Lower leg skin (tissue), 4 donors: Measurements from ENCODE around the gene LRRC9. TPM values are rescaled to one million over a fixed set of nuclear protein-coding genes. Genes with fewer than 3 reads are reported as not detected.
"Not testable (repeated sequence)": the region's sequence is repeated elsewhere in the genome, so short reads cannot be mapped to it uniquely, and the experiment has no call there.

Experiments used
- DNase-seq, 2 donors: peaks; one replicate each; pipeline ENCODE4 v3.0.0-alpha.2; 2019; ENCODE audit warnings: low spot score in 2 of 2
- H3K4me3 ChIP-seq: fragments of 200-600 bp; sonication (generic); 2 replicates; pipeline ENCODE4 v1.5.1; 2017; ENCODE audit warnings: mild to moderate bottlenecking, low read depth; ENCODE audit not compliant: poor library complexity, severe bottlenecking
- CTCF ChIP-seq, 3 donors: fragments of 450-650 bp; IDR thresholded peaks; one replicate each; pipeline ENCODE4 v1.5.1; 2016; ENCODE audit warnings: antibody characterized with exemption in 3 of 3, mild to moderate bottlenecking in 3 of 3, moderate library complexity in 2 of 3
- POLR2A ChIP-seq, 2 donors: fragments of 450-650 bp; IDR thresholded peaks; one replicate each; pipeline ENCODE4 v1.6.1; 2016 to 2017; ENCODE audit warnings: antibody characterized with exemption in 2 of 2, mild to moderate bottlenecking in 1 of 2, moderate library complexity in 1 of 2
- WGBS, 2 donors: methylation state at CpG; one replicate each; pipeline ENCODE4 v1.1.5; 2018; 5-methylcytosine and 5-hydroxymethylcytosine counted together
- intact Hi-C: fragments of 100-400 bp; cut with DNase I; formaldehyde crosslinking; loops from one replicate; pipeline ENCODE4 v1.15.0; 2023; ENCODE audit warnings: low total_unique reads
- total RNA-seq, 4 donors: library from RNA; depleted of rRNA; stranded (reverse); fragments of >200 nt; gene quantifications; one replicate each; pipeline ENCODE4 v1.1.0, GENCODE V29; 2016

Gene LRRC9
- total RNA-seq, 4 donors from 2014 or later, result not detected

- no peak overlapping the region for H3K4me3 ChIP-seq
- intact Hi-C loops, result no loop called here
- WGBS, 2 donors, result 61 to 68% methylated on average over 1 of the region's 1 CpG
- no peak for DNase-seq
- no peak for TF ChIP-seq CTCF (IDR thresholded peaks at IDR 0.05)
- no peak for TF ChIP-seq POLR2A (IDR thresholded peaks at IDR 0.05)
Measured at GRCh38 chr14:60014402-60014801, 94.5 kb downstream of the LRRC9 start.

- TF ChIP-seq CTCF (IDR thresholded peaks at IDR 0.05) (no peak), POLR2A (IDR thresholded peaks at IDR 0.05) (no peak)
- no peak overlapping the region for H3K4me3 ChIP-seq
- WGBS, 2 donors, result 79 to 81% methylated on average over 2 of the region's 2 CpGs
- intact Hi-C loops, result no loop called here
- DNase-seq, result no peak
Measured at GRCh38 chr14:60021619-60022018, 101.7 kb downstream of the LRRC9 start.

GRCh38 chr14:60025571-60025970 is 105.6 kb downstream of the LRRC9 start:
- no peak overlapping the region for H3K4me3 ChIP-seq
- no peak for DNase-seq
- intact Hi-C loops, result no loop called here
- TF ChIP-seq CTCF (IDR thresholded peaks at IDR 0.05) (no peak), POLR2A (IDR thresholded peaks at IDR 0.05) (no peak)

- H3K4me3 ChIP-seq, result no peak overlapping the region
- no peak for DNase-seq
- 88 to 96% methylated on average over 1 of the region's 1 CpG for WGBS, 2 donors
- TF ChIP-seq POLR2A (IDR thresholded peaks at IDR 0.05) (no peak), CTCF (IDR thresholded peaks at IDR 0.05) (no peak)
- intact Hi-C loops, result no loop called here
Measured at GRCh38 chr14:60035177-60035576, 115.2 kb downstream of the LRRC9 start.

GRCh38 chr14:60047976-60048375 is 128.0 kb downstream of the LRRC9 start:
- DNase-seq, intact Hi-C loops, H3K4me3 ChIP-seq: not testable (repeated sequence)
- 62 to 63% methylated on average over 1 of the region's 1 CpG for WGBS, 2 donors

- intact Hi-C loops, result no loop called here
- 12 to 37% methylated on average over 3 of the region's 3 CpGs for WGBS, 2 donors
- DNase-seq, result no peak
- H3K4me3 ChIP-seq, result no peak overlapping the region
- TF ChIP-seq CTCF (IDR thresholded peaks at IDR 0.05) (no peak), POLR2A (IDR thresholded peaks at IDR 0.05) (no peak)
Measured at GRCh38 chr14:60051721-60052221, 131.8 kb downstream of the LRRC9 start.
